ENCODE results near the gene TRIM8.

- TF ChIP-seq POLR2A (IDR thresholded peaks at IDR 0.05) (no peak), CTCF (IDR thresholded peaks at IDR 0.05) (no peak)
Measured at GRCh38 chr10:102616066-102616770, 28.1 kb upstream of the TRIM8 start.
